HG03342 (cell line): Measurements from ENCODE around the gene RASA2.
"Not testable (repeated sequence)": the region's sequence is repeated elsewhere in the genome, so short reads cannot be mapped to it uniquely, and the experiment has no call there.

Source experiments
- ATAC-seq: cut with Tn5 transposase; IDR thresholded peaks from one replicate; pipeline ENCODE4 v1.9.1; 2021; ENCODE audit warnings: mild to moderate bottlenecking, moderate library complexity; ENCODE audit not compliant: unreplicated experiment

Gene RASA2

GRCh38 chr3:141493184-141493583 lies 6.4 kb downstream of the RASA2 start:
- no peak for ATAC-seq

GRCh38 chr3:141497589-141497988 lies 10.8 kb downstream of the RASA2 start:
- not testable (repeated sequence) for ATAC-seq

GRCh38 chr3:141498598-141499223 lies 11.9 kb downstream of the RASA2 start:
- ATAC-seq: peak; percentile 95

DNA sequence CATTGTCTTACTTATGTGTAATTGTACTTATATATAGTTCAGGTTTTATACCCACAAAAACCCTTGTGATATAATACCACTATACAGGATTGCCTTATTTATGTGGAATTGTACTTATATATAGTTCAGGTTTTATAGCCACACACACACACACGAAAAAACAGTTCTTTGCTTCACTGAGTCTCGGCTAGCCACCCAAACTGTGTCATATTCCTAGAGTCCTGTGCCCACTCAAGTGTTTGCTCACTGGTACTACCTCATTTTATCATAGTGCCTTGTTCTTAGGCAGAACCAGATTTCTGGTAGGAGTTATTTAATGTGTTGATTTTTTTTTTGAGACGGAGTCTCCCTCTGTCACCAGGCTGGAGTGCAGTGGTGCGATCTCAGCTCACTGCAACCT lies 12.5 kb downstream of the RASA2 start:
- no peak for ATAC-seq

- ATAC-seq: no peak
These were observed 13.1 kb downstream of the RASA2 start for GRCh38 chr3:141499965-141500364.

DNA sequence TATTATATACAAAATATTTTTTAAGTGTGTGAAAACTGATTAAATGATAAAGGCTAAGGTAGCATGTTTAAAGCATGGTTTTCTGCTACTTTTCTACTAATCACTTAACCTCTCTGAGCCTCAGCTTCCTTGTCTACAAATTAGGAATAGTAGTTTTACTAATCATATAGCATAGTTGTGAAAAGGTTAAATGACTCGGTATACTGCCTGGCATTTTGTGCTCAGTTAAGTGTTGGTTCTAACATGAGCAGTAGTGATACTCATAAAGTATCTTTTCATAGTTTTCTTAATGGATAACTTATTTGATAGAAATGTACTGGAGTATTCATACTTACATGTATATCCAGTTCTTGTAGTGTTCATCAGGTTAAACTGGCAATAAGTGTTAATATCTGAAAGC lies 13.6 kb downstream of the RASA2 start:
- no peak for ATAC-seq

GRCh38 chr3:141505166-141505565 lies 18.3 kb downstream of the RASA2 start:
- no peak for ATAC-seq

- ATAC-seq: no peak
These were observed 19.2 kb downstream of the RASA2 start for GRCh38 chr3:141506071-141506470.

GRCh38 chr3:141507392-141508066 lies 20.7 kb downstream of the RASA2 start:
- ATAC-seq: no peak

GRCh38 chr3:141508067-141508436 lies 21.2 kb downstream of the RASA2 start:
- no peak for ATAC-seq

DNA sequence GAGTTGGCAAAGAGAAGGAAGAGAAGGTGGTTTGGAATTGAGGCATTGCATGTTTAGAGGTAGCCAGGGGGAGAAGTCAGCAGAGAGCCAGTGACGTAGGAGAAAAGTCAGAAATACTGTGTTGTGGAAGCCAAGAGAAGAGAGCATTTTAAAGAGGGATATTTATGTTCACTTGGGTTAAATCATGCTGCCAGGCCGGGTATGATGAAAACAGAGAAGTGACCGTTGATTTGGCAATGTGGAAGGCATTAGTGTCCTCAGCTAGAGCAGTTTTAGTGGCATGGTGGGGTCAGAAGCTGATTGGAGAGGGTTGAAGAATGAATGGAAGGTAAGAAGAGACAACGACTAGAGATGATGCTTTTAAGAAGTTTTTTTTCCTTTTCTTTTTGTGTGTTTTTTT lies 24.5 kb downstream of the RASA2 start:
- no peak for ATAC-seq

DNA sequence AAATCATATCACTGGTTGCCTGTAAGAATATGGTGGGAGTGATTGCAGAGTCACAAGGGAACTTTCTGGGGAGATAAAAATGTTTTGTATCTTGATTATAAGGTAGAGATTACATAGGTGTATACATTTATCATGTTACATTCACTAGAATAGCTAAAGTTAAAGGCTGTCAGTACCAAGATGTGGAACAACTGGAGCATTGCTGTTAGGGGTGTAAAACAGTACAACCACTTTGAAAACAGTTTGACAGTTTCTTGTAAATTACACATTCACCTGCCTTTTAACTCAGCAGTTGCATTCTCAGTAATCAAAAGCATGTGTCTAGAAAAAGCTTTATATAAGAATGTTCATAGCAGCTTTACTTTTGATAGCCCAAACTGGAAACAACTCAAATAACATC lies 27.6 kb downstream of the RASA2 start:
- no peak for ATAC-seq

- no peak for ATAC-seq
These were observed 32.8 kb downstream of the RASA2 start for GRCh38 chr3:141519587-141519986.

DNA sequence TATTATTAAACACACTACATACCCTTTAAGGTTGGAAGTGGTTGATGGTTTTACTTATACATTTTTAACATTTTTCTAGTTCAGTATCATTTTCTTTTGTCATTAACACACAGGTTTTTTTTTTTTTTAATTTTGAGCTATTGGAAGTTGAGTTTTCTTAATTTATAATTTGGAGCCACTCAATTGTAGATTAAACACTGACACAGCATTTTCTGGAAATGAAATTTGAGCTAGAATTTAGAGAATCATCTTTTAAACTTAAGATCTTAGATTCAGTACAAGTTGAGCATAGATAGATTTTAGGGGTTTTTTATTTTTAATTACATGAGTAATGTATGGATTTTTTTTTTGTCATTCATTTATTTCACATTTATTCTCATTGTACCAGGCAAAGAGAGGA lies 35.0 kb downstream of the RASA2 start:
- no peak for ATAC-seq

DNA sequence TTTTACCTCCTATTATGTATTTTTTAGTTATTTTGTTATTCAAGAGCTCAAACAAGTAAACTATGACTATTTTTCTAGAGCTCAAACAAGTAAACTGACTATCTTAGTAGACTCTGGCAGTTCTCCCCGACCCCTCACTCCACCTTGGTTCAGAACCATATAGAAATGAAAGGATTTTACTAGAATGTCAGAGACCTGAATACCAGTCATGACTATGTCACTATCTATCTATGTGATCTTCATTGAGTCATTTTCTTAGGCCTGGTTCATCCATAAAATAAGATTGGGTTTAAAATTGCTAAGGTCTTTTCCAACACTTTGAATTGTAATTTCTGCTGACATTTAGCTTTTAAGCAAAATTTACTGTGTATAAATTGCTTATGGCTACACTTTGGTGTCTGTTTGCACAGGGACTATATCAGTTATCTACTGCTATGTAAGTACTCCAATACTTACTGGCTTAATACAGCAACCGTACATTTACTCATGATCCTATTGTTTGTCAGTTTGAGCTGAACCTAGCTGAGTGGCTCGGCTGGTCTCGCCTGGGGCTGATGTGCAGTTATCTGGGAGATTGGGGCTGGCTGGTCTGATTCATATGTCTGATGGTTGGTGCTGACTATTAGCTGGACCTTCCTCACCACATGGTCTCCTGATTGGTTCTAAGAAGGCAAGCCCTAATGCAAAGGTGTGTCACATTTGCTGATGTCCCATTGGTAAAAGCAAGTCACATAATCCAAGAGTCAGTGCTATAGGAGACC lies 37.0 kb downstream of the RASA2 start:
- ATAC-seq: no peak

DNA sequence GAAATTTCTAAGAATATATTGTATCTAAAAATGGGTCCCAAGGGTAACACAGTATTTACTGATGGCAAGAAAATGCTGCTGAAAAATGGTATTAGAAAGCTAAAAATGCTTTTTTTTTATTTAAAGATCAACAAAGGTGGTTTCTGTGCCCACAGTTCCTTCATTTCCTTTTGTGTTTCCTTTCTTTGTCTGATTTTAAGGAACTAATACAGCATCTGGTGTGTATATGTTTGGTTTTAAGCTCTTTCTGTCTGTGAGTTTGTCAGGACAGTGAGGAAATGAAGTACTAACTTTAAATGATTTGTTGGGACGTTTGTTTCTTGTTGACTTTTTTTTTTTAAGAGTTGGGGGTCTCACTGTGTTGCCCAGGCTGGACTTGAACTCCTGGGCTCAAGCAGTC lies 38.2 kb downstream of the RASA2 start:
- ATAC-seq: no peak

- no peak for ATAC-seq
These were observed 39.0 kb downstream of the RASA2 start for GRCh38 chr3:141525814-141526213.

DNA sequence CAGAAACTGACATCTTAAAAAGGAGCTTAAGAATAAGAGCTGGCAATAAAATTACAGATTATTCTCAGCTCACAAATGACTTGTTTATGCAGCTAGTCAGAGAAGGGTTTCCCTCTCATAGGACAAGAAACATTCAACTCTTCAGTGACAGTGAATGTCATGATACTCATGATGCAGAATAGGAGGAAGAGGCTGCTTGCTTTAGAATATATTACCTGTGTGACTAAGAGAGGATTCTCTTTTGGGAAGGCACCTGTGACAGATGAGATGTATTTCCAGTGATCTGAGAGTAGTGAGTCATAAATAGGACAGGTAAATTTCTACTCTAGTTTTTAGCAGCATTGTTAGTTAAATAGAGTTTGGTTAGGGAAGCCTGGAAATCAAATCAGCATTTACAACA lies 39.9 kb downstream of the RASA2 start:
- no peak for ATAC-seq

GRCh38 chr3:141528800-141529199 lies 42.0 kb downstream of the RASA2 start:
- no peak for ATAC-seq

DNA sequence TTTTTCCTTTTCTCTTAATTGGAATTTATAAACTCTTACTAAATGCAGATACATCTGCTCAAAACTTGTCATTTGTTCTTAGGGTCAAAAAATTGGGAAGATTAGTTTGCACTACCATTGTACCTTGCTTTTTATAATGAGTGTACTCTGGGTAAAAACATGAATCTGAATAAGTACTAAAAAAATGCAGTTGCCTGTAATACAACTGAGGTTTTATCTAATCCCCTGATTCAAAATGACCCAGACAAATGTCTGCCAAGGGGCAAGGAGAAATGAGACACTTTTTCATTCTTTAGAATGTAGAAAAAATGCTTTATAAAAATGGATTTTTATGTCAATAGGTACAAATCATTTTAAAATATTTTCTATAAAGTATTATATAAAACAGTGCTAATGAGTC lies 42.4 kb downstream of the RASA2 start:
- no peak for ATAC-seq

DNA sequence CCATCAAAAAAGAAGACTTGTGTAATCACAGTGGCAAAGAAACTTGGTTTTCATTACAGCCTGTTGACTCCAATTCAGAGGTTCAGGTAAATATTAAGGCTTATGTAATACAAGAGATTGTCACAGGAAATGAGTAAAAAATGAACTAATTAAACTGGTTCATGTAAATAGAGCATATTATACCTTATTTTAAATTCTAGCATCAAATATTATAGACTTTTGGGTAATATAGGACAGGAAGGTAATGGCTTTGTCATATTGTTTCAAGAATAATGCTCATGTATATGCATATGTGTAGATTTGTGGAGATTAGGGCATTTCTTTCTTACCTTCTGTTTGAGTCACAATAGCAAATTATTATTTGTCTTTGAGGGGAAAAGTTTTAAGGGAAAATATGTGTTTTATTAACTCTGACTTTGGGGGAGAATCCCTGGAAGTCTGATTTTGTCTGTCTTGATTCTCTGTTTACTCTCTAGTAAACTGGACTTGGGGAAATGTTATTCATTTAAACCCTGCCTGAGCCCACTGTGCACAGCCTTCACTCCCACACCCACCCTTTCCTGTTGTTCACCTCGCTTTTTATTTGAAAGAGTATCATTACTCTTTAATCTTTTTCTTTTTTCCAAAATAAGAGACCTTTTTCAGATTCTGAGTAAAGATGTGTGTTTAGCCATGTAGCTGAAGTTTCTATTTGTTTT lies 43.0 kb downstream of the RASA2 start:
- ATAC-seq: no peak

GRCh38 chr3:141530415-141530768 lies 43.6 kb downstream of the RASA2 start:
- no peak for ATAC-seq
